ENCODE measurements around the gene ENOX2.

The ENOX2 gene

DNA sequence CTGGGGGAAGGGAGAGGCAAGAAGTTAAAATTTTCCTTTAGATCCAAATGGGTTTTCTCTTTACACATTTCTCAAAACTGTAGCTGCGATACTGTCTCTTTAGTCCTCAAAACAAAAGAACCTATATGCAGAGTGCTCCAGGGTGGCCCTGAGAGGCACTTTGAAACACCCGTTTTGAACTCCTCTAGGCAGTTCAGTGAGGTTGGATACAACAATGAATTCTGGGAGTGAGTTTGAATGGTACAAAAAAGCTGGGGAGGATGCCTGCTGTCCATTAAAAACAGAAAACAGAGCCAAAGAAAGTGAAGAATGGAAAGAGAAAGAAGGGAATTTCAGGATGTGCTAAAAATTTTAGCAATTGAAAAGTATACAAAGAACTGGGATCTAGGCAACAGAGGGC, 23.1 kb downstream of the ENOX2 start:
- TF ChIP-seq, protein P1, sequence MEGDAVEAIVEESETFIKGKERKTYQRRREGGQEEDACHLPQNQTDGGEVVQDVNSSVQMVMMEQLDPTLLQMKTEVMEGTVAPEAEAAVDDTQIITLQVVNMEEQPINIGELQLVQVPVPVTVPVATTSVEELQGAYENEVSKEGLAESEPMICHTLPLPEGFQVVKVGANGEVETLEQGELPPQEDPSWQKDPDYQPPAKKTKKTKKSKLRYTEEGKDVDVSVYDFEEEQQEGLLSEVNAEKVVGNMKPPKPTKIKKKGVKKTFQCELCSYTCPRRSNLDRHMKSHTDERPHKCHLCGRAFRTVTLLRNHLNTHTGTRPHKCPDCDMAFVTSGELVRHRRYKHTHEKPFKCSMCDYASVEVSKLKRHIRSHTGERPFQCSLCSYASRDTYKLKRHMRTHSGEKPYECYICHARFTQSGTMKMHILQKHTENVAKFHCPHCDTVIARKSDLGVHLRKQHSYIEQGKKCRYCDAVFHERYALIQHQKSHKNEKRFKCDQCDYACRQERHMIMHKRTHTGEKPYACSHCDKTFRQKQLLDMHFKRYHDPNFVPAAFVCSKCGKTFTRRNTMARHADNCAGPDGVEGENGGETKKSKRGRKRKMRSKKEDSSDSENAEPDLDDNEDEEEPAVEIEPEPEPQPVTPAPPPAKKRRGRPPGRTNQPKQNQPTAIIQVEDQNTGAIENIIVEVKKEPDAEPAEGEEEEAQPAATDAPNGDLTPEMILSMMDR (IDR thresholded peaks at IDR 0.05; ENCODE audit: low read depth, low read length, missing control alignments) = no peak
- no peak for DNase-seq (ENCODE audit: extremely low read depth, low read depth)
- no peak overlapping the region for H3K4me3 ChIP-seq (replicated peaks; ENCODE audit: low read depth, low read length)

GRCh38 chrX:130878350-130879341, 24.4 kb downstream of the ENOX2 start:
- TF ChIP-seq, protein P1 (IDR thresholded peaks at IDR 0.05; ENCODE audit: low read depth, low read length, missing control alignments) = no peak

DNA sequence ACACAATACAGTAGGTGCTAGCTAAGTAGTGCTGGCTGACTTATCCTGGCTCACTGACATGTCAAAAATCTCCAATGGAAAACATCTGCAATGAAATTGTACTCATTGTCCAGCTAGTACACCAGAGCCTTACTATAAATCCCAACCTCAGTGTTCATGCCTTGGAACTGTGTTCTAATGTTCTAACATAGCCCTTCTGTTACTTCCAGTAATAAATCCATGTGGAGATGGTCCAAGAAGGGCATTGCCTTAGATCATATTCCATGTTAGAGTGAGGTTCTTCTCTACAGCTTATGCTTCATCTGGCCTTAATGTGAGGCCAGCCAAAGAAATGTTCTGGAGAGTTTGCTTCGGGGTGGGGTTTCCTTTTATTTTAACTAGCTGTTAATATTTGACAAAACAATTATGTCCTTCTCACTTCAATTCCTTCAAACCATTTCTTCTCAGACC, 25.1 kb downstream of the ENOX2 start:
- DNase-seq (ENCODE audit: extremely low read depth, low read depth) = no peak
- no peak overlapping the region for H3K4me3 ChIP-seq (replicated peaks; ENCODE audit: low read depth, low read length)
- TF ChIP-seq, protein P1 (IDR thresholded peaks at IDR 0.05; ENCODE audit: low read depth, low read length, missing control alignments) = no peak

More at GRCh38 chrX:130878350-130879341, 24.4 kb downstream of the ENOX2 start:
- peak; percentile 63 for DNase-seq (ENCODE audit: extremely low read depth, low read depth)
- no peak overlapping the region for H3K4me3 ChIP-seq (replicated peaks; ENCODE audit: low read depth, low read length)

DNA sequence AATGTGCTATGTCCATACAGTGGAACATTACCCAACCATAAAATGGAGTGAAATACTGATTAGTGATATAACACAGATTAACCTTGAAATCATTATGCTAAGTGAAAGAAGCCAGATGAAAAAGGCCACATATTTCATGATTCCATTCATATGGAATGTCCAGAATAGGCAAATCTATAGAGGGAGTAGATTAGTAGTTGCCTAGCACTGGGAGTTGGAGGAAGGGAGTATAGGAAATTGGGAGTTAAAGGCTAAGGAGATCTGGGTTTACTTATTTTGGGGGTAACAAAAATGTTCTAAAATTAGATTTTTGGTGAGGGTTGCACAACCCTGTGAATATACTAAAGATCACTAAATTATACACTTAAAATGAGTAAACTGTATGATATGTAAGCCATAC, 26.8 kb downstream of the ENOX2 start:
- no peak for DNase-seq (ENCODE audit: extremely low read depth, low read depth)
- TF ChIP-seq, protein P1 (IDR thresholded peaks at IDR 0.05; ENCODE audit: low read depth, low read length, missing control alignments) = no peak
- no peak overlapping the region for H3K4me3 ChIP-seq (replicated peaks; ENCODE audit: low read depth, low read length)

DNA sequence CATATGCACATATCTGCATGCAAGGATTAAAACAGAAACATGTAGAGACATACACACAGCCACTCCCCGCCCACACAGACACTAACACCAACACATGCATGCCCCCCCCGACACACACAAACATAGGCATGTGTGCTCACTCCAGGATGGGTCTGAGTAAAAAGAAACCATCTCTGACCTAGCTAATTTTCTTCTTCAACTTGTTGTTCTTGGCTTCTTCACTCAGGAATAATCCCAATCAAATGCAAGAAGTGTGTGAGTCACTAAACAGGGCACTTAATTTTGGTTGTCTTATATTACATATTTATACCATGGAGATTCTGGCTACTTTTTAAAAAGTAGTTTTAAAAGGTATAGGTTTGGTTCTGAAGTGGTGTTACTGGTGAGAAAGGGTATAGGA, 28.3 kb downstream of the ENOX2 start:
- no peak overlapping the region for H3K4me3 ChIP-seq (replicated peaks; ENCODE audit: low read depth, low read length)
- TF ChIP-seq, protein P1 (IDR thresholded peaks at IDR 0.05; ENCODE audit: low read depth, low read length, missing control alignments) = no peak
- no peak for DNase-seq (ENCODE audit: extremely low read depth, low read depth)

DNA sequence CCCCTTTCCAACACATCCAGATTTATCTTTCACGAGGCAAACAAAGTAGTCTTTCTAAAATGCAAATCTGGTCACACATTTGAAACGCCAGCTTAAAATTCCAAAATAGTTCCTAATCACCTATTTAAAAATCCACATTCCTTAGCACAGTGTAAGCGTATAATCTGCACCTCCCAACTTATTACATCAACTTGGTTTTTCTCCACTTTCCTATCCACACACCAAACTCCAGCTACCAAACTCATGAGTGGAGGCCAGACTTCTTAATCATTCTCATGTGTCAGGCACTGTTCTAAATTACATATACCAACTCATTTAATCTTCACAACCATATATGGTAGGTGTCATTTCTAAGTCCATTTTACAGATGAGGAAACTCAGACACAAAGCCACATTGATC, 33.8 kb downstream of the ENOX2 start:
- H3K4me3 ChIP-seq (replicated peaks; ENCODE audit: low read depth, low read length) = no peak overlapping the region
- TF ChIP-seq, protein P1 (IDR thresholded peaks at IDR 0.05; ENCODE audit: low read depth, low read length, missing control alignments) = no peak
- no peak for DNase-seq (ENCODE audit: extremely low read depth, low read depth)

Data from HFF-Myc (cell line).